PC-9 (cell line): Measurements from ENCODE around the gene UNCX. TPM values are rescaled to one million over a fixed set of nuclear protein-coding genes. Genes with fewer than 3 reads are reported as not detected.

Experiments
- BruUV-seq: library from RNA; stranded (reverse); fragments of 400-500 nt; replicated peaks from 2 replicates; lab custom pipeline; 2021; lab: Mats Ljungman, UMichigan
- CTCF ChIA-PET: fragments of 300-600 bp; sonication (Branson Sonifier 250); formaldehyde crosslinking; loops from one replicate; lab custom pipeline; 2022; ENCODE audit warnings: antibody characterized with exemption; lab: Charles Lee
- POLR2A ChIA-PET: fragments of 300-600 bp; sonication (Branson Sonifier 250); formaldehyde crosslinking; loops from one replicate; lab custom pipeline; 2022; ENCODE audit warnings: antibody characterized with exemption; ENCODE audit not compliant: unreplicated experiment; lab: Charles Lee
- DNase-seq, 2 experiments: peaks; one replicate each; pipeline versions ENCODE4 v3.0.0 to v3.0.0-alpha.2; 2015 to 2022; ENCODE audit warnings: mixed read lengths in 1 of 2
- H2AFZ ChIP-seq: fragments of 200-600 bp; sonication (generic); 2 replicates; pipeline ENCODE4 v1.8.1; 2017; ENCODE audit warnings: antibody characterized with exemption
- H3F3A ChIP-seq: fragments of 200-600 bp; sonication (generic); 2 replicates; pipeline ENCODE4 v1.8.1; 2017; ENCODE audit warnings: antibody characterized with exemption, mild to moderate bottlenecking, low read depth; ENCODE audit not compliant: insufficient read depth
- H3K27ac ChIP-seq: fragments of 200-600 bp; sonication (generic); 2 replicates; pipeline ENCODE4 v1.6.1; 2016; ENCODE audit warnings: mixed run types
- H3K27me3 ChIP-seq: fragments of 200-600 bp; sonication (generic); 2 replicates; pipeline ENCODE4 v1.6.1; 2016; ENCODE audit warnings: low read depth, mixed run types; ENCODE audit not compliant: insufficient read depth
- H3K36me3 ChIP-seq: fragments of 200-600 bp; sonication (generic); 2 replicates; pipeline ENCODE4 v1.6.1; 2016; ENCODE audit warnings: low read depth, mixed run types
- H3K4me1 ChIP-seq: fragments of 200-600 bp; sonication (generic); replicated peaks from 2 replicates; pipeline ENCODE4 v1.6.1; 2016; ENCODE audit warnings: mixed run types; ENCODE audit not compliant: insufficient read depth
- H3K4me2 ChIP-seq: fragments of 200-600 bp; sonication (generic); 2 replicates; pipeline ENCODE4 v1.6.1; 2017; ENCODE audit warnings: mixed run types
- H3K4me3 ChIP-seq: fragments of 200-600 bp; sonication (generic); 2 replicates; pipeline ENCODE4 v1.6.1; 2016; ENCODE audit warnings: mixed run types
- H3K79me2 ChIP-seq: fragments of 200-600 bp; sonication (generic); 2 replicates; pipeline ENCODE4 v1.6.1; 2017; ENCODE audit warnings: low read depth, mixed run types
- H3K9me2 ChIP-seq: fragments of 200-600 bp; sonication (generic); 2 replicates; pipeline ENCODE4 v1.8.1; 2017; ENCODE audit warnings: mild to moderate bottlenecking; ENCODE audit not compliant: insufficient read depth
- H3K9me3 ChIP-seq: fragments of 200-600 bp; sonication (generic); 2 replicates; pipeline ENCODE4 v1.8.1; 2016; ENCODE audit warnings: low read depth; ENCODE audit not compliant: insufficient read depth
- H4K20me1 ChIP-seq: fragments of 200-600 bp; sonication (generic); 2 replicates; pipeline ENCODE4 v1.8.1; 2017; ENCODE audit not compliant: insufficient read depth
- CTCF ChIP-seq: fragments of 200-600 bp; sonication (generic); conservative IDR thresholded peaks from 2 replicates; pipeline ENCODE4 v1.6.1; 2017; ENCODE audit warnings: mixed run types, antibody characterized with exemption, mild to moderate bottlenecking, moderate library complexity
- EZH2 ChIP-seq: fragments of 200-600 bp; sonication (generic); IDR thresholded peaks from 2 replicates; pipeline ENCODE4 v1.8.0; 2017; ENCODE audit warnings: antibody characterized with exemption, low read depth
- intact Hi-C: fragments of 100-400 bp; cut with micrococcal nuclease; formaldehyde crosslinking; loops from one replicate; pipeline ENCODE4 v1.10.0; 2022; ENCODE audit not compliant: unreplicated experiment
- total RNA-seq: library from RNA; stranded (reverse); gene quantifications from 2 replicates; pipeline ENCODE4 v1.2.3, GENCODE V29; 2021

UNCX gene
- total RNA-seq, 1 experiment from 2014 or later: not detected

- Histone ChIP-seq H3K36me3 (no peaks in the 10 kb centered on the region), H3K4me3 (no peak overlapping the region), H4K20me1 (peaks cover 6% of the 10 kb centered on the region; the same call in 1 of the 2 replicates), H3K9me3 (no peaks in the 10 kb centered on the region), H3K9me2 (no peaks in the 10 kb centered on the region), H3K27ac (no peak overlapping the region), H3F3A (no peaks in the 10 kb centered on the region), H3K4me2 (no peak overlapping the region), H3K4me1 (no peaks in the 10 kb centered on the region), H3K27me3 (peaks cover 94% of the 10 kb centered on the region), H2AFZ (no peak overlapping the region), H3K79me2 (no peaks in the 10 kb centered on the region)
- CTCF ChIA-PET: no interaction called here
- BruUV-seq: no TSS peak
- DNase-seq: no peak
- no peak for TF ChIP-seq CTCF
- no peak for TF ChIP-seq EZH2
- intact Hi-C loops: no loop called here
- POLR2A ChIA-PET: no interaction called here
Measured at GRCh38 chr7:1256621-1257020, 23.9 kb downstream of the UNCX start.

- no peak; the same call in 1 of the 2 replicates for TF ChIP-seq CTCF
- TF ChIP-seq EZH2: no peak
- intact Hi-C loops: no loop called here
- Histone ChIP-seq H3K27me3 (peaks cover 94% of the 10 kb centered on the region), H3K9me3 (no peaks in the 10 kb centered on the region), H2AFZ (no peak overlapping the region), H3F3A (no peaks in the 10 kb centered on the region), H4K20me1 (peaks cover 6% of the 10 kb centered on the region; the same call in 1 of the 2 replicates), H3K4me1 (no peaks in the 10 kb centered on the region), H3K79me2 (no peaks in the 10 kb centered on the region), H3K36me3 (no peaks in the 10 kb centered on the region), H3K9me2 (no peaks in the 10 kb centered on the region), H3K27ac (no peak overlapping the region), H3K4me2 (no peak overlapping the region), H3K4me3 (no peak overlapping the region)
- no TSS peak for BruUV-seq
- DNase-seq: no peak
- ChIA-PET POLR2A (no interaction called here), CTCF (no interaction called here)
Measured at GRCh38 chr7:1257221-1257620, 24.5 kb downstream of the UNCX start.

GRCh38 chr7:1257863-1258262 is 25.2 kb downstream of the UNCX start:
- peaks cover 6% of the 10 kb centered on the region; the same call in 1 of the 2 replicates for H4K20me1 ChIP-seq
- H3K4me2 ChIP-seq: no peak overlapping the region
- no peaks in the 10 kb centered on the region for H3K4me1 ChIP-seq
- DNase-seq: no peak
- TF ChIP-seq EZH2: no peak
- no peak for TF ChIP-seq CTCF
- H3K9me3 ChIP-seq: no peaks in the 10 kb centered on the region
- H2AFZ ChIP-seq: no peak overlapping the region
- no peaks in the 10 kb centered on the region for H3K9me2 ChIP-seq
- no peaks in the 10 kb centered on the region for H3F3A ChIP-seq
- no peak overlapping the region for H3K27ac ChIP-seq
- no peak overlapping the region for H3K4me3 ChIP-seq
- intact Hi-C loops: no loop called here
- BruUV-seq: no TSS peak
- peaks cover 94% of the 10 kb centered on the region for H3K27me3 ChIP-seq
- H3K79me2 ChIP-seq: no peaks in the 10 kb centered on the region
- ChIA-PET POLR2A (no interaction called here), CTCF (no interaction called here)
- H3K36me3 ChIP-seq: no peaks in the 10 kb centered on the region
